Duodenal mucosa (tissue), 2 donors: Measurements from ENCODE around the gene ZNF398.

Experiments
- H3K27ac ChIP-seq: one replicate; pipeline ENCODE4 v1.7.0; 2013; ENCODE audit warnings: low read depth, low read length
- H3K27me3 ChIP-seq, 2 donors: one replicate each; pipeline ENCODE4 v1.7.0; 2013; ENCODE audit warnings: low read length in 2 of 2, control low read depth in 1 of 2; ENCODE audit not compliant: insufficient read depth in 2 of 2, control insufficient read depth in 1 of 2
- H3K36me3 ChIP-seq, 2 donors: one replicate each; pipeline ENCODE4 v1.7.0; 2013; ENCODE audit warnings: low read length in 2 of 2, control low read depth in 1 of 2; ENCODE audit not compliant: insufficient read depth in 2 of 2, control insufficient read depth in 1 of 2
- H3K4me1 ChIP-seq, 2 donors: one replicate each; pipeline ENCODE4 v1.7.0; 2013; ENCODE audit warnings: low read length in 2 of 2, control low read depth in 1 of 2; ENCODE audit not compliant: insufficient read depth in 2 of 2, control insufficient read depth in 1 of 2
- H3K4me3 ChIP-seq, 2 donors: one replicate each; pipeline ENCODE4 v1.7.0; 2013; ENCODE audit warnings: low read length in 2 of 2, low read depth in 1 of 2
- H3K9ac ChIP-seq, 2 donors: one replicate each; pipeline ENCODE4 v1.7.0; 2013; ENCODE audit warnings: low read length in 2 of 2, low read depth in 1 of 2
- H3K9me3 ChIP-seq, 2 donors: one replicate each; pipeline ENCODE4 v1.7.0; 2013; ENCODE audit warnings: low read length in 2 of 2, control low read depth in 1 of 2; ENCODE audit not compliant: control insufficient read depth in 1 of 2

ZNF398 gene

DNA sequence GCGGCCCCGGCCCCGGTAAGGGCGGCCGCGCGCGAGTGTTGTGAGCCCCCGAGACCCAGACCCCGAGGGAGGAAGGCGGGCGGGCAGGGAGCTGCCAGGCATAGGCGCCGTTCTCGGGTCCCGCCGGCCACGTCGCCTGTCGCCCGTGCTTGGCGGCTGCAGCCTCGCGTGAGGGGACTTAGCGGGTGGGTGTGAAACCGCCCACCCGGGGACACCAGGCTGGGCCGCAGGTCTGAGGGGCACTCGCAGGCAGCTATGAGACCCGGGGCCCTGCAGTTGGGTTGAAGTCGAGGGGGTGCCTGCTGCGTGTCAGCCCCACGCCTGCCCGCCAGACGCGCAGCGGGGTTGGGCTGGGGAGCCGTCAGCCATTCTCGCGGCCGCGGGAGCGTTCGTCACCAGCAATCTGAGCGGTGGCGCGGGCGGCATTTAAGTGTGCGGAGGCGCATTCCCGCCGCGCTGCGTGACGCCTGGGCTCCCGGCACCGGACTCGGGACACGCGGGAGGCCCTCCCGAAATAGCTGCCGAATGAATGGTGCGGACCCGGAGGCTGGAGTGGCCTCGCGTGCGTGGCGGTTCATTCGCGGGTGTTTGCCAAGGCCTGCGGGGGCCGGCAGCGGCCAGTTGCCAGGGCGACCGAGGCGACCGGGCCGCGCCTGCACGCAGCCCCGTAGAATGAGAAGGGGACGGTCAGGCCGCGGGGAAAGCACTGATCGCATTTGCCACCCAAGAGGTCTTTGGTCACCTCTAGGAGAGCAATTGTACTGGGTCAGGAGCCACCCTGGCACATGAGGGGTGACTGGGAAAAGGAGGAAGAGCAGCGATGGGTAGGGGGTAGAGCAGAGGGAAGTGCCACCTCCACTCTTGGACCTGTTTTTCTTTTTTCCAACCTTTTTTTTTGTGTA, 750 bp downstream of the ZNF398 start:
- Histone ChIP-seq H3K4me3 (peak overlapping the region; percentile 93 to 95), H3K27ac (peak overlapping the region; percentile 84), H3K9ac (peak overlapping the region; percentile 62 to 84), H3K27me3 (no peaks in the 10 kb centered on the region), H3K4me1 (peaks cover 8 to 16% of the 10 kb centered on the region in 2 donors), H3K36me3 (peaks cover 0 to 3% of the 10 kb centered on the region in 2 donors), H3K9me3 (no peaks in the 10 kb centered on the region)

DNA sequence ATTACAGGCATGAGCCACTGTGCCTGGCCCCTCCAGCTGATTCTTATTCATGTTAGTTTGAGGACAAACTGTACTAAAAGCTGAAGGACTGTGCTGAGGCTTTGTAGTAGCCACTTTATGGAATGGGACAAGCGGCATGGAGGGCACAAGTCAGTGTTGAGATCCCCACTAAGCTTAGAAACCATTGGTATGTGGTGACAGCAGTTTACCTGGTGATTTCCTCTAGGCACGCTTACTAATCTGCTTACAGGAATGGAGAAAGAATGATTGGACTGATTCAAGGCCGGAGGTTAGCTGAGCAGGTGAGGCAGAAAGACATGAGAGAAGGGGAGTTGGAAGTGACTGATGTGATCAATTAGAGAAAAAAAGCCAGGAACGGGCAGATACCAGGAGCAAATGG, 3.7 kb downstream of the ZNF398 start:
- no peaks in the 10 kb centered on the region for H3K9me3 ChIP-seq
- no peak overlapping the region for H3K4me3 ChIP-seq
- H3K27ac ChIP-seq = no peak overlapping the region
- H3K4me1 ChIP-seq = peaks cover 0 to 7% of the 10 kb centered on the region in 2 donors
- H3K36me3 ChIP-seq = peaks cover 0 to 18% of the 10 kb centered on the region in 2 donors
- H3K27me3 ChIP-seq = no peaks in the 10 kb centered on the region
- H3K9ac ChIP-seq = no peak overlapping the region

DNA sequence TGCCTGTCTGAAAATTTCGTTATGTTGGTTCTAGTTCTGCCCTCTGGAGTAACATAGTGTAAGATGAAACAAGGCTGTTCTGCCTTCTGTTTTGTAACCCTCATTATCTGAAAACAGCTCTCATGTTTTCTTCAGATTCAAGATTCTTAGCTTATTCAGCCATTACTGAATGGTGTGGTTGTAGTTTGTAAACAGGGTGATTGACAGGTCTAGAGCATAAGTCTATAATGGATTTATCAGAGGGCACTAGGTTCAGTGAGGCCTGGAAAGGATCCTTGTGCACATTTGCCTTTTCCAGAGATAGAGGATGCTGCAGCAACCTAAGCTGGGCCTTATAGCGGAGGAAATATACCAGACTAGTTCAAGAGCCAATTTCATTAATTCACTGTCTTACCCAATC, 6.1 kb downstream of the ZNF398 start:
- Histone ChIP-seq H3K4me3 (no peak overlapping the region), H3K9ac (no peak overlapping the region), H3K27ac (no peak overlapping the region), H3K36me3 (peaks cover 0 to 24% of the 10 kb centered on the region in 2 donors), H3K27me3 (no peaks in the 10 kb centered on the region), H3K9me3 (no peaks in the 10 kb centered on the region), H3K4me1 (peaks cover 0 to 5% of the 10 kb centered on the region in 2 donors)

DNA sequence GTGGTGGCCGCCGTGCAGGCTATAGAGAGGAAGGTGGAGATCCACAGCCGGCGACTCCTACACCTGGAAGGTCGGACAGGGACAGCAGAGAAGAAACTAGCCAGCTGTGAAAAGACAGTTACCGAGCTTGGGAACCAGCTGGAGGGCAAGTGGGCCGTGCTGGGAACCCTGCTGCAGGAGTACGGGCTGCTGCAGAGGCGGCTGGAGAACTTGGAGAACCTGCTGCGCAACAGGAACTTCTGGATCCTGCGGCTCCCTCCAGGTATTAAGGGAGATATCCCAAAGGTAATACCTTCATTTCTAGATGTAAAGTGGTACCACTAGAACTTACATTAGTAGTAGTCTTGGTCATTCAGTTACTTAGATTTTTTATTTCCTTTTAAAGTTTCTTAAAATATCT, 6.8 kb downstream of the ZNF398 start:
- no peak overlapping the region for H3K27ac ChIP-seq
- no peaks in the 10 kb centered on the region for H3K27me3 ChIP-seq
- peaks cover 0 to 24% of the 10 kb centered on the region in 2 donors for H3K36me3 ChIP-seq
- no peak overlapping the region for H3K9ac ChIP-seq
- H3K9me3 ChIP-seq = no peaks in the 10 kb centered on the region
- no peak overlapping the region for H3K4me3 ChIP-seq
- no peaks in the 10 kb centered on the region for H3K4me1 ChIP-seq

DNA sequence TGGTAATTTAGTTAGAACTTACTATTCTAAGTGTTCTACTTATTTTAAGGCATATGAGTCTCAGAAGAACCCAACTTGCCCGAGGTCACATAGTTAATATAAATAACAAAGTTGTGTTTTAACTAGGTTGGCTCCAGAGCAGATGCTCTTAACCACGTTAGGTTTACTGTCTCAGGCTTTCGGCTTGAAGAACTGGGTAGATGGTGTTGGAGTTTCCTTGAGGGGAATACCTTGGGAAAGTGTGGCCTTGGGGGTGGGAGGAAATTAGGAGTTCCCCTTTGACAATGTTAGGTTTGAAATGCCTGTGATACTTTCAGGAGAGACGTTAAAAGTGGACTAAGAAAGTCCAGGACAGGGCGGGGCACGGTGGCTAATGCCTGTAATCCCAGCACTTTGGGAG, 9.6 kb downstream of the ZNF398 start:
- no peak overlapping the region for H3K4me3 ChIP-seq
- no peak overlapping the region for H3K27ac ChIP-seq
- H3K9ac ChIP-seq = no peak overlapping the region
- no peaks in the 10 kb centered on the region for H3K4me1 ChIP-seq
- no peaks in the 10 kb centered on the region for H3K9me3 ChIP-seq
- peaks cover 0 to 28% of the 10 kb centered on the region in 2 donors for H3K36me3 ChIP-seq
- H3K27me3 ChIP-seq = no peaks in the 10 kb centered on the region

DNA sequence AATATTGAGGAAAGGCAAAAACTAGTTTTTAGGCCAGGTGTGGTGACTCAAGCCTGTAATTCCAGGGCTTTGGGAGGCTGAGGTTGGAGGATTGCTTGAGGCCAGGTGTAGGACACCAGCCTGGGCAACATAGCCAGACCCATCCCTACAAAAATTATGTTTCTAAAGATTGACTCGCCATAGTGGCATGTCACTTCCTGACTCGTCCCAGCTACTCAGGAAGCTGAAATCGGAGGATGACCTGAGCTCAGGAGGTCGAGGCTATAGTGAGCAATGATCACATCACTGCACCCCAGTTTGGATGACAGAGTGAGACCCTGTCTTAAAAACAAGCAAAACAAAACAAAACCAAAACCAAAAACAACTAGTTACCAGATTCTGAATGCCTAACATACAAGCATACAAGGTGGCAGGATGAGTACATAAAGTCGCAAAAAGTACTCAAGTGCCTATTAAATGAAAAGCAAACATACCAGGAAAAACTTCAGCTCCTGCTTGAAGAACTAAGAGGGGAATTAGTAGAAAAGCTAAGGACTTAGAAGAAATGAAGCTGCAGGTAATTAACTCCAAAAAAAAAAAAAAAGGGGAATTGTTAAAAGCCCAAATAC, 14.1 kb downstream of the ZNF398 start:
- H3K9ac ChIP-seq = no peak overlapping the region
- H3K27me3 ChIP-seq = no peaks in the 10 kb centered on the region
- H3K4me1 ChIP-seq = no peaks in the 10 kb centered on the region
- H3K4me3 ChIP-seq = no peak overlapping the region
- no peaks in the 10 kb centered on the region for H3K9me3 ChIP-seq
- H3K36me3 ChIP-seq = peaks cover 6 to 29% of the 10 kb centered on the region in 2 donors
- H3K27ac ChIP-seq = no peak overlapping the region

DNA sequence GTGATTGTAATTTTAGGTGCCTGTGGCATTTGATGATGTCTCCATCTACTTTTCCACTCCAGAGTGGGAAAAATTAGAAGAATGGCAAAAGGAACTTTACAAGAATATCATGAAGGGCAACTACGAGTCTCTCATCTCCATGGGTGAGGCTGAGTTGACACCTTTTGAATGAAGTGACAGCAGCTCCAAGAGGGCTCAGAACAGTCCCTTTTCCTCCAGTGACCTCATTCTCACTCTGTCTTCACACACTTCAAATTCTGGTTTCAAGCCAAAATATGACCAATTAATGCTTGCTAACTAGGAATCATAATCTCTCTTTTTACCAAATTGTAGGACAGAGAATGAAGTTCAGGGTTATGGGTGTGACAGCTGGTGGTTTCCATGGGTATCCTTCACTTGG, 18.9 kb downstream of the ZNF398 start:
- Histone ChIP-seq H3K4me1 (no peaks in the 10 kb centered on the region), H3K27me3 (no peaks in the 10 kb centered on the region), H3K9ac (no peak overlapping the region), H3K9me3 (no peaks in the 10 kb centered on the region), H3K36me3 (peaks cover 16 to 59% of the 10 kb centered on the region in 2 donors), H3K27ac (no peak overlapping the region), H3K4me3 (no peak overlapping the region)

DNA sequence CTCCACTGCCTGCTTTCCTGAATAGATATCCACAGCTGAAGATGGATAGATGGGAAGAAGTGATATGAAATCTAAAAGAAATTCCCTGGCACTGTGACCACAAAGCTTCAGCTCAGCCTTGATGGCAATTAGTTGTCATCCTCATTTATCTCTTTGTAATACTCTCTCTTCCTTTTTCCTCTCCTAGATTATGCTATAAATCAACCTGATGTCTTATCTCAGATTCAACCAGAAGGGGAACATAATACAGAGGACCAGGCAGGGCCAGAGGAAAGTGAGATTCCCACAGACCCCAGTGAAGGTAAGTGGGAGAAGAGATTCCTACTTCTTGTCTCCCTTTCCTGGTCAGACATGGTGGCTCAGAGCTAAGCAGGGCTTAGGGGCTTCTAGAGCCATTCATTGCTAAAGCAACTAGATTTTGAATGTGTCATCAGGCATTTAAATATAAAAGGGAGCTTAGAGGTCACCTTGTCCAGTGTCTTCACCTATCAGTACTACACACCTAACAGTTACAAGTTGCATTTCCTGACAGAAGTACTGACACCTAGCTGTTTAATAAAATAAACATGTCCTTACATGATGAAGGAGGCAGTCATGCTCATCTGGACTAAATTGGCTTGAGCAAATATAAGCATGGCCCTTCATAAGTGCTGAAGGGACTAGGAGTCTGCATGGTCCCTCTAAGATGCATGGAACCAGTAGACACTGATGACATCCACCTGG, 19.5 kb downstream of the ZNF398 start:
- Histone ChIP-seq H3K36me3 (peaks cover 16 to 56% of the 10 kb centered on the region in 2 donors), H3K27ac (no peak overlapping the region), H3K9ac (no peak overlapping the region), H3K4me3 (no peak overlapping the region), H3K9me3 (no peaks in the 10 kb centered on the region), H3K4me1 (no peaks in the 10 kb centered on the region), H3K27me3 (no peaks in the 10 kb centered on the region)

DNA sequence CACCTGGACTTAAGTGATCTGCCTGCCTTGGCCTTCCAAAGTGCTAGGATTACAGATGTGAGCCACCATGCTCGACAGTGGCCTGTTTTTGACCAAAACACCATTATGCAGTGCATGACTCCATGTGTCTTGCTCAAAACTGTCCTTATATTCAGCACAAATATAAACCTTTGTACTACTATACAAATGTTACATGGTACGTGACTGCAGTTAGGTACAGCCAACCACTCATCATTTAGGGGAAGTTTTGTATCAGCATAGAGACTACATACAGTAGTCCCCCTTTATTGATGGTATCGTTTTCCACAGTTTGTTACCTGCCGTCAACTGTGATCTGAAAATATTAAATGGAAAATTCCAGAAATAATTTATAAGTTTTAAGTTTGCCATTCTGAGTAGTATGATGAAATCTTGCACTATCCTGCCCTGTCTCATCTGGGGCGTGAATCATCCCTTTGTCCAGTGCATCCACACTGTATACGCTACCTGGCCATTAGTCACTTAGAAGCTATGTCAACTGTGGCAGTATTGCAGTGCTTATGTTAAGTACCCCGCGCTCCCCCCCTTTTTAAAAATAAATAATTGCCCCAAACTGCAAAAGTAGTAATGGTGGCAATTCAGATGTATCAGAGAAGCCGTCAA, 24.8 kb downstream of the ZNF398 start:
- no peak overlapping the region for H3K9ac ChIP-seq
- peaks cover 11 to 65% of the 10 kb centered on the region in 2 donors for H3K36me3 ChIP-seq
- no peaks in the 10 kb centered on the region for H3K27me3 ChIP-seq
- H3K27ac ChIP-seq = no peak overlapping the region
- no peaks in the 10 kb centered on the region for H3K4me1 ChIP-seq
- no peak overlapping the region for H3K4me3 ChIP-seq
- H3K9me3 ChIP-seq = no peaks in the 10 kb centered on the region
